NCI-H2081 treated with DMSO at 0.1 percent for 48 hours (cell line): ENCODE measurements around the gene CLP1.
A peak's percentile ranks its signal among the peaks of the same experiment; 100 is the strongest.
"Not testable (repeated sequence)": the region's sequence is repeated elsewhere in the genome, so short reads cannot be mapped to it uniquely, and the experiment has no call there.

Source experiments
- DNase-seq: peaks from one replicate; lab custom pipeline; 2025; lab: John Stamatoyannopoulos, UW

The CLP1 gene

DNA sequence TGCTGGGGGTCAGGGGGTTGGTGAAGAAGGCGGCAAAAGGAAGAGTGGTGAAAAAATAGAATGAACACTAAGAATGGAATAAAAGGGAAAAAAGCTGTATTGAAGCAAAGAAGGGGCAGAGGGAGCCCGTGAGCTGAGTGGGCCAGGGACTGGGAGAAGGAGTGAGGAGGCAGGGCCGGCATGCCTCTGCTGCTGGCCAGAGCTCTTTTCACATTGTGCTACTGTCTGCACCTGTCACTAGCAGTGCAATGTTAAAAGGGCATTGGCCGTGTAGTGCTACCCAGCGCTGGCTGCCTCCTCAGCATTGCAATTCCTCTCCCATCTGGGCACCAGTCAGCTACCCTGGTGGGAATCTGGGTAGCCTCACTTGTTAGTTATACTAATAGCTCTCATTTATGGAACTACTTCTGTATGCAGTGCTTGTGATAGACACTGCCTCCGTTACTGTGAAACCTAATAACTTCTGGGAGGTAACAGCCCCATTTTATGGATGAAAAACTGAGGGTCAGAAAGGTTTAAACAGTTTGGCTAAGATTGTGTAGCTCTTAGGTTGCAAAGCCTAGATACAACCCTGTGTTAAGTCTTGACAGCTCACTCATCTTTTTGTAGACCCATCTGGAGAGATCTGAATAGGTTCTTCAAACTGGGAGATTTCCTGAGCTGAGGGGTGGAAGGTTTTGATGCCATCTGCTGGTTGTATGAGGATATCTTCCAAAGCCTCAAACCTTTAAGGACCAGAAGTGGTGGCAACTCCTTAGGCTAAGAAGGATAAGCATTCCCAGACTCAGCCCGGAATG is 16.4 kb upstream of the CLP1 start:
- DNase-seq: peak; percentile 23

DNA sequence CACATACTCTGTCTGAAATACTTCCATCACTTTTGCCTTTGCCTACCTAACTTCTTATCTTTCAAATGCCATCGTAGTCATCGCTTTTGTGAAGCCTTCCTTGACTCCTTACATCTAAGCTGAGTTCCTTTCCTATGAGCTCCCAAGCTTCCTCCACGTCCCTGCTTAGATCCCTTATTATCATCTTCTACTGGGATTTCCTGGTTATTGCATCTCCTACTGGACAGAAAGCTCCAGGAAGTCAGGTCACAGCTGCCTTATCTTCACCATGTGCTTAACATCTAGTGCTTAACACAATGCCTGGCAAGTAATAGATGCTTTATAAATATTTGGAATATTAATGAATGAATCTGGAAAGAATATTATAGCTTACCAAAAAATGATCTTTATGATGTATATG is 13.8 kb upstream of the CLP1 start:
- no peak for DNase-seq

DNA sequence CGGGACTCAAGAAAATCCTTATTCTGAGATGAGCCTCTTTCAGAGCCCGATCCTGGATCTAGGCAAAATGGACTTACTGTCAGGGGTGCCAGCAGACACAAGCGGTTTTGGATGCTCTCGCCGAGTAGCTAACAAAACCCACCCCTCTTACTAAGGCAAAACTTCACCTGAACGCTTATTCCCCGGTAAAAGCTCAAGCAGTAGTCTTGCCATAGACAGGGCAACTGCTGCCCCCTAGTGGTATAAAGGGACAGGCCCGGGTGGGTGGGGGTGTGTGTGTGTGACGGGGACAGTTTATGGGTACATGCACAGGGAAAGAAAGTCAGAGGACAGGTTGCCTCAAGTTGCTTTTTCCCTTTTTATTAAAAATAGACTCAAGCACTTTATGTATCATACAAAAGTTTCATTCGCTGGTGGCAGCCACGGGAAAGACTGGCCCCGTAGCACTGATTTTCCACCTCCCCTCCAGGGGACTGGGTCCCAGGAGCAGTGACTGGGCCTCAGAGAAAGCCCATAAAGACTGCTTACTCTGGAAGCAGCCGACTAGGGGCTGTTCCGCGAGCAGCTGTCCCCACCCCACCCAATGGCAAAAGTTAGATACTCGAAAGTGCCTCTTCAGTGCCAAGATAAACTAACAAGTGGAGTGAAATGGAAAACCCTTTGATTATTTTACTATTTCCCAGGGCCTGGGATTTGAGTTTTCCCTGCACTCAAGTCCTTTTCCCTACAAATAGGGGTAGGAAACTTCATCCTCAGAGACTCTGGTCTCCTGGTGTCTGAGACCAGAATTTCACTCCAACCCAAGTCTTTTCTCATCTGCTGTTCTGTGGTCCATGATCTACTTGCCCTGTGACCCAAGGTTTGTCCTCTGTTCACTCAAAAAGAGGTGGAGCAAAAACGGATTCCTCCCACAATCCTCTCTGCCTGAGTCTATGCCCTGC is 12.5 kb upstream of the CLP1 start:
- no peak for DNase-seq

DNA sequence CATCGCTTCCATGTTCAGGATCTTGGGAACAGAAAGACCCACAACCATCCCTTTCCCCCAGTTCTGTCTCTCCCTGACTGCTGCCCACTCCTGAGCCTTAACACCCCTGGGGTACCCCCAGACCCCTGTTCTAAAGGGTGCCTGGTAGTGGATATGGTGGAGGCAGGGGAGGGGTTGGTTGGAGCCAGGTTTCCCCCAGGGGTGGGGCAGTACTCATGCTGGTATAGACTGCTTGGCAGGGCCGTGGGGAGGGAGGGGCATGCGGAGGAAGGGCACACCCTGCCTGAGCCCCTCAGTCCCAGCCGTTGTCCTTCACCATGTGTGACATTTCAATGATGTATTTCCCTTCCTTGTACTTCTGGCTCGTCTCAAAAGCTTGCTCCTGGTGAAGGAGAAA is 11.9 kb upstream of the CLP1 start:
- DNase-seq: no peak

DNA sequence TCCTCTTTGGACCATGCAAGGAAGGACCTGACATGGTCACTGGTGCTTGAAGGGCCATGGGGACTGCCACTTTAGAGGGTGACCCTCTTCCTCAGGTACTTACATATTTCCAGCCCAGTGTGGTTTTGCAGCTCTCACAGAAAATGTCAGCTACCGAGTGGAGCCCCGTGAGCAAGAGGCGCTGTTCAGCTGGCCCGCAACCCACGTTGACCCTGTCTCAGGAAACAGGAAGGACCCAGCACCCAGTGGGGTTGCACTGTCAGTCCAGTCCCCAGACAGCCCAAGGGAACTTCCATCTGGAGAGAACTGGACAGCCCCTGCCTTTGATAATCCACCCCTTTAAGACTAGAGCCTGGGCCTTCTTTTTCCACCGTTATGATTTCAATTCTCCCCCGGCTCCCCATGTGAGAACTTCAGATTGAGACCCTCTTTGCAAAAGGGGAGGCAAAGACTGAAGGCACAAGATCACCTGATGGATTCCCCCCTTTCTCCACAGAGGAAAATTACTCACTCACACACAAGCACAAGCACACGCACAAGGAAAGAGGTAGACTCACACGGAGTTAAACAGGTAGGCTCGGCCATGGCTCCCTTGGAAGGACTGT is 11.3 kb upstream of the CLP1 start:
- DNase-seq: no peak

DNA sequence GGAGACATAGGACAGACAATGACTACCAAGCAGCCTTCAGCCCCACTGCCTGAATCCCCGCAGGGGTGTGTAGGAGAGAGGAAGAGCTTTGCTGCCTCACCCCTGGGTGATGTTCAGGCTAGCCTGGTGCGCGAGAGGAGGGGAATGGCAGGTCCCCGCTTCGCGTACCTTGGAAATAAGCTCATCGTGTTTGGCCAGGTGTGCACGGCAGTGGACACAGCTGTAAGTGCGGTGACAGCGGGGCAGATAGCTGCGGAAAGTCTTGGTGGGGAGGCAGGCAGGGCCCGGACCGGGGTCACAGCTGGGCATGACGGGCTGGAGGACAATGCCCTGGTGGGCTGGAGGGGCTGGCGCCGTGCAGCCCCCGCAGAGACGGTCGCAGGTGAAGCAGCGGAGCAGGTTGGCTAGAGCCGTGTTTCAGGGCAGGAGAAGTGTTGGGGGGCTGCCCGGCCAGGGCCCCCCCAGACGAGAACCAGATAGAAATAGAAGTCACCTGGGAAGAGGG is 10.7 kb upstream of the CLP1 start:
- DNase-seq: no peak

DNA sequence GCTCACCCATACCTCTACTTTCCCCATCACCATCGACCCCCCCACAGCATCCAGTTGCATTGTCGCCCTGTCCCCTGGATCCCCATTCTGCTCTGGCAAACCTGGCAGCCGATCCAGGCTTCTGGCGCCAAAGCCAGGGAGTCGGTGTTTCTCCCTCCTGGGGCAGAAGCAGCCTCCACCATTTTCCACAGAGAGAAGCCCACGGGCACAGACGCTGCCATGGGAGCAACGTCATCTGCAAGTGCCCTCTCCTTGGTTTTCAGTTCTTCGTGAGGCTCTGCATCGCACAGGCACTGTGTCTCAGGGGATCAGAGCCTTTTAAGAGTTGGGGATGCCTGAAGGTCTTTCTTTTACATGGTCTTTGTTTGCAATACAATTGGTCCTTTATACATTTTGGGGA is 10.2 kb upstream of the CLP1 start:
- DNase-seq: no peak

DNA sequence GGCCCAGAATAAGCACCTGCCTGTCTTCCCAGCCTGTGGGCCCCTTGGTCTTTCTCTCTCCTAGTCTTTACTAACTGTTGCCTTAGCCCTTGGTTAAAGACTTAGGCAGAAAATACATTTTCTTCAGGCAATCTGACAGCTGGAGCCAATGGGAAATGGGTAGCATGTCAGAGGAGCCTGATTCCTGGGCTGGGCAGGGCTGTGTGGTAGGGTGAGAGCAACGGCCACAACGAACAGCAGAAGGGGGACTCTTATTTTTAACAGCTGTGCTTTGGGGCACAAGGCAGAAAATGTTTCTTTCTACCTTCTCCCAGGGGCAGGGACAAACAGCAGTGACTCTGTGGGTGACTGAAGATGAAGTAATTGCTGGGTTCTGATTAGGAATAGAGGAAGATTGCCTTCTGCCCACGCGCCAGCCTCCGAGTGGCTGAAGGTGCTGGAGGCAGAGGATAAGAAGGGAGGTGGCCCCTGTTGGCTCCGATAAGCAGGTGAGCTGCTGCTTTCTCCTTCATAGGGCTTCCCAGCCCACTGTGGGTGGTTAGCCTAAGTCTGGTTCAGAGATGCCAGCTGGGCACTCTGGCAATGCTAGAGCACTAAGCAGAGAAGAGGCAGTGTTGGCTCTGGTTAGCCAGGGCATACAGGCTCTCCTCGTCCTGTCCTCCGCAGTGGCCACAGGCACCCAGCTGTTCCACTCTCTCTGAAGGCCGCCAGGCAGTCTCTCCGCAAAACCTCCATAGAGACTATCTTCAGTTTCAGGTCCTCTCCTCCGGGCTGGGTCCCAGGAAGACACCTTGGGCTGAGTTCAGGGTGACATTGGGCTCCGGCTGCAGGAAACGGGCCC is 9.4 kb upstream of the CLP1 start:
- DNase-seq: no peak

DNA sequence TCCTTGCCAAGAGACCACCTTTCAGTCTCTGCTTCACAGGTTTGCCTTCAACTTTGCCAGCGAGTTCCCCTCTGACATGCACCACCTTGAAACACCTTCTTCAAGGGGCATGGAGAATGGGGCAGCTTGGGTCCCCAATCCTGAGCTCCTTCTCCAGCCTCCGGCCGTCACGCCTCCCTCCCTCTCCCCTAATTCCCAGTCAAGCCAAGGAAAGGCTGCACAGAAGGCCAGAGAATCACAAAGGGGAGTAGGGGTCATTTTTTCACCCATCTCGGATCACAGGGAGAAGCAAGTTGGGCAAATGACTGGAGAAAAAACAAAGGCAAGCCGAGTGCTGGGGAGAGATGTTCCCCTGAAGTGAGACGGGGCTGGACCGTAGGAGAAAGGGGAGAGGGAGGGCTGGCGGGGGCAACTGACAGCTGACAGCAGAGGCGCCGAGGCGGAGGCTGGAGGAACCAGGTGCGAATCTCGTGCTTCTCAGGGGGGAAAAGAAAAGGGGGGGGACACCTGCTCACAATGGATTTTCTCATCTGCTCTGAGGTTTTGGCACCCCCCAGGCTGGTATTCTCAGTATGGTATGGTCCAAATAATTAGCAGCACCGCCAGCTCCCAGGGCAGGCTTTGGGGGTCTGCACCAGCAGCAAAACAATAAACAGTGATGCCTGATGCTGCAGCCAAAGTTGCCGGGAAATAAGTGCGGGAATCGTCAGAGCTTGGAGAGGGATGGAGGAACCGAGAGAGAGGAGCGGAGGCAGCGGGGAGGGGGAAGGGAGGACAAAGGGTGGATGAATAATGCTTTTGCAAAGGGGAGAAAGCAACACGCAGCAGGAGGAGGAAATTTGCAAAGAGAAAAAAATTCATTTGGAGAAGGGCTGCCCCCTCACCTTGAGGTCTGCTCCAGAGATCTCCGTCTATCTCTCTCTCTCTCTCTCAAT is 8.5 kb upstream of the CLP1 start:
- no peak for DNase-seq

DNA sequence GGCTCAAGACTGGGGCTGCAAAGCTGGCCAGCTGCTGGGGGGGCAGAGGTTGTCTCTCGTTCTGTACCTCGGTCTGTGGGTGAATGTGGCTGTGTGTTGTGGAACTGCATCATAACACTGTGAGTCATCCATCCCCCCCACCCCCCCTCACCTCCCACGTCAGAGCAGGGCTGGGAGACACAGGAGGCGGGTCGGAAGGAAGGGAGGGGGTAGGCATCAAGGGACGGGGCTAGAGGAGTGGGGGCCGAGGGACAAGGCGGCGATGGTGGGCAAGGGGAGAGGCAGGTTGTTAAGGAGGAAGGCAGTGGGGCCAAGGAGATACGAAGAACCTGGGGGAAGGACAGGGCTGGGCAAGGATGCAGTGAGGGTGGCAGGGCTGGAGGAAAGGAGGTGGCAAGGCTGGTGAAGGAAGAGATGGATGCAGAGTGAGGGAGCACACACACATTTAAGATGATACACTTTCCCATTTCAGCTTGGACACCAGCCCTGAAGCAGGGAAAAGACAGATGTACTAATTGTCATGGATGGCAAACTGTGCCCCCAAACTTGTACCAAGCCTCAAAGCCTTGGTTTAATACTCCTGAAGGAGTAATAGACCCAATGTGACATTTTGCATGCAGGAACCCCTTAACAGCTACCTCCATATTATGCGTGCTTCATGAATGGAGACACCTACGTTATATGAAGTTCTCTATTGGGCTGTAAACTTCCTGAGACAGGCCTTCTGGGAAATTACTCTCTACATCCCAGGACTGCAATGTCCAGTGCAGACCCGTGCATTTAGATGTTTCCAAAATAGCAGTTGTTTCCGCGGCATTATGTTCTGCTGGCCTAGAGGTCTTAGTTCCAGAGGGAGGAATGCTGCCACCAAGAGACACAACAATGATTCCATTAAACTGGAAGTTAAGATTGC is 7.5 kb upstream of the CLP1 start, which contains the start of gene YPEL4:
TSS of gene YPEL4 (minus strand) at position 87 of the 913 bp plus-strand sequence. CDS start 2,805 bp downstream, outside the sequence.
- no peak for DNase-seq

DNA sequence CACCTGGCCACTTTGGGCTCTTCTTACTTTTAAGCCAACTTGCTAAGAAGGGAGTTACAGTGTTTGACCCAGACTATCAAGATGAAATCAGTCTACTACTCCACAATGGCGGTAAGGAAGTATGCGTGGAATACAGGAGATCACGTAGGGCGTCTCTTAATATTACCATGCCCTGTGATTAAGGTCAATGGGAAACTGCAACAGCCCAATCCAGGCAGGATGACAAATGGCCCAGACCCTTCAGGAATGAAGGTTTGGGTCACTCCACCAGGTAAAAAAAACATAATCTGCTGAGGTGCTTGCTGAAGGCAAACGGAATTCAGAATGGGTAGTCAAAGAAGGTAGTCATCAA is 6.8 kb upstream of the CLP1 start:
- no peak for DNase-seq

DNA sequence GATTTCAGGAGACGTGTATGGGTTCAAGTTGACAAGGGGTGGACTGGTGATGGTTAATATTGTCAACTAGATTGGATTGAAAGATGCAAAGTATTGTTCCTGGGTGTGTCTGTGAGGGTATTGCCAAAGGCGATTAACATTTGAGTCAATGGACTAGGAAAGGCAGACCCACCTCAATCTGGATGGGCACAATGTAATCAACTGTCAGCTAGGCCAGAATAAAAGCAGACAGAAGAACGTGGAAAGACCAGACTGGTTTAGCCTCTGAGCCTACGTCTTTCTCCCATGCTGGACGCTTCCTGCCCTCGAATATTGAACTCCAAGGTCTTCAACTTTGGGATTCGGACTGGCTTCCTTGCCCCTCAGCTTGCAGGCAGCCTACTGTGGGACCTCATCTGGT is 6.2 kb upstream of the CLP1 start:
- no peak for DNase-seq

DNA sequence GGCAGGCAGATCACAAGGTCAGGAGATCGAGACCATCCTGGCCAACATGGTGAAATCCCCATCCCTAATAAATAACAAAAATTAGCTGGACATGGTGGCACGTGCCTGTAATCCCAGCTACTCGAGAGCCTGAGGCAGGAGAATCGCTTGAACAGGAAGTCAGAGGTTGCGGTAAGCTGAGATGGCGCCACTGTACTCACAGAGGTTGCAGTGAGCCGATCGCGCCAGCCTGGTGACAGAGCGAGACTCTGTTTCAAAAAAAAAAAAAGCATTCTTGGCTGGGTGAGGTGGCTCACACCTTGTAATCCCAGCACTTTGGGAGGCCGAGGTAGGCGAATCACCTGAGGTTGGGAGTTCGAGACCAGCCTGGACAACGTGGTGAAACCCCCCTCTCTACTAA is 5.3 kb upstream of the CLP1 start:
- not testable (repeated sequence) for DNase-seq

DNA sequence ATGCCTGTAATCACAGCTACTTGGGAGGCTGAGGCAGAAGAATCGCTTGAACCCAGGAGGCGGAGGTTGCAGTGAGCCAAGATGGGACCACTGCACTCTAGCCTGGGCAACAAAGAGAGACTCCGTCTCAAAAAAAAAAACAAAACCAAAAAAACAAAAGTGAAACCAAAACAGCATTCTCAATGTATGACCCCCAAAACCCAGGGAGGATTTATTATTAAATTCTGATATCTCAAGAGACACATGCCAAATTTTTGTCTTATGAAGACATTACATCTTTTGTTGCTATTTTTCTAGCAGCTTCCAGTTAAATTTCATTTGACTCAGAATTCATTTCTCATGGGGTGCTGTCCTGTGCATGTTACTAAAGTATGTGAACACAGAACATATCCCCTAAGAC is 4.9 kb upstream of the CLP1 start:
- no peak for DNase-seq

DNA sequence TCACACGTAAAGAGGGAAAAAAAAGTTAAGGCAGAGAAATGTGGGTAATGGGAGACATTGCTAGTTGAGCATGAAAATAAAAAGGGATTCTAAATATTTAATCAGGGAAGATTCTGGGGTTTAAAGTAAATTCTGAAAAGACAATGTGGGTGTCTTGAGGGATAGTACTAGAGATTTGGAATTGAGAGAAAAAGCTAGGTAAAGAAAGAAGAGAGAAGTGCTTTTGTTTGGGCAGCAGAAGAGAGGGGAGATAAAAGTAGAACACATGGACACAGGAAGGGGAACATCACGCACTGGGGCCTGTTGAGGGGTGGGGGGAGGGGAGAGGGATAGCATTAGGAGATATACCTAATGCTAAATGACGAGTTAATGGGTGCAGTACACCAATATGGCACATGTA is 4.4 kb upstream of the CLP1 start:
- no peak for DNase-seq

DNA sequence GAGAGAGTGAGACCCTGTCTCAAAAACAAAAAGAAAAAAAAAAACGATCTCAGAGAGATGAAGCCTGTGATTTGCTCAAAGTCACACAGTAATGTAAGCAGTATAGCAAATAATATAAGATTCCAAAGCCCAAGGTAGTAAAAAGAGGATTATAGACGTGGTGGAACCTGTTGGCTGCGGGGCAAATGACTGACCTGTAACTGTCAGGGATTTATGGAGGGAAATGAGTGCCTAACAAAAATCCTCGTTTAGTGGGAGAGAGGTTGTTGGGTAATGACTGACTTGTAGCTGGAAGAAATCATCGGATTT is 723 bp upstream of the CLP1 start:
- DNase-seq: no peak

DNA sequence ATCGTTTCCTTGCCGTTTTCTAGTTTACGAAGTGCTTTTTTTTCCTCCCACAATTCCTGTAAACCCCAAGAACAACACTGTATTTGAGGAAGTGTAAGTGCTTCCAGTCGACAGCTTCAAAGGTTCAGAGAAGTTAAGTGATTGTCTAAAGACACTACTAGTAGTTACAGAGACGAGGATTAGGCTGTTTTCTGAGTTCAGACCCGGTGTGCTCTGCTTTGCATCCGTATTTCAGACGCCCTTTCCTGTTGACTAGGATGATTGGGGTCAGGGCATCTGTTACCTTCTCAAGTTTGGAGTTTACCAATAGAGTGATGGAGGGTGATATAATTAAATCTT is 430 bp downstream of the CLP1 start:
- no peak for DNase-seq

DNA sequence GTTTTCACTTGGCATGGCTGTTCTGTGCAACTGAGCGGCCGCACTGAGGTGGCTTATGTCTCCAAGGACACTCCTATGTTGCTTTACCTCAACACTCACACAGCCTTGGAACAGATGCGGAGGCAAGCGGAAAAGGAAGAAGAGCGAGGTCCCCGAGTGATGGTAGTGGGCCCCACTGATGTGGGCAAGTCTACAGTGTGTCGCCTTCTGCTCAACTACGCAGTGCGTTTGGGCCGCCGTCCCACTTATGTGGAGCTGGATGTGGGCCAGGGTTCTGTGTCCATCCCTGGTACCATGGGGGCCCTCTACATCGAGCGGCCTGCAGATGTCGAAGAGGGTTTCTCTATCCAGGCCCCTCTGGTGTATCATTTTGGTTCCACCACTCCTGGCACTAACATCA is 2.1 kb downstream of the CLP1 start:
- DNase-seq: no peak

DNA sequence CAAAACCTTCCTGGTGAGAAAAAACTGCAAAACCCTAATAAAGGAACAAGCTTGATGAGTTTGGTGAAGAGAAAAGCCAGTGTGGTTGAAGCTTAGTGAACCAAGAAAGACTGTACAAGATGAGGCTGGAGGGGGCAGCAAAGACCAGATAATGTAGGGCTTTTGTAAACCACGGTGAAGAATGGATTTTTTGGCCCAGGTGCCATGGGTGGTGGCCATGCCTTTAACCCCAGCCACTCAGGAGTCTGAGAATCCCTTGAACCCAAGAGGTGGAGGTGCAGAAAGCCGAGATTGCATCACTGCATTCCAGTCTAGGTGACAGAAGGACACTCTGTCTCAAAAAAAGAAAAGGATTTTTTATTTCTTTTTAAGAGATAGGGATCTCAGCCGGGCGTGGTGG is 5.3 kb downstream of the CLP1 start:
- DNase-seq: no peak

DNA sequence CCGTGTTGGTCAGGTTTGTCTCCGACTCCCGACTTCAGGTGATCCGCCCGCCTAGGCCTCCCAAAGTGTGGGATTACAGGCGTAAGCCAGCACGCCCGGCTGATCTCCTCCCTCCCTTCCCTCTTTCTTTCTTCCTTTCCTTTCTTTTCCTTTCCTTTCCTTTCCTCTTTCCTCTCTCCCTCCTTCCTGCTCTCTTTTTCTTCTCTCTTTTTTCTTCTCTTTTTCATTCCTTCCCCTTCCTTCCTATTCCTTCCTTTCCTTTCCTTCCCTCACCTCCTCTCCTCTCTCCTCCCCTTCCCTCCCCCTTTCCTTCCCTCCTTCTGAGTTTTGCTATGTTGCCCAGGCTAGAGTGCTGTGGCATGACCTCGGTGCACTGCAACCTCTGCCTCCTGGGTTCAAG is 6.4 kb downstream of the CLP1 start:
- DNase-seq: no peak
